Activated T-cell treated with anti-CD3 and anti-CD28 coated beads for 48 hours (primary cell): ENCODE data around the gene FBN1.

Experiments
- DNase-seq: peaks from one replicate; pipeline ENCODE4 v3.0.0-alpha.2; 2020; ENCODE audit warnings: low read depth

The FBN1 gene

GRCh38 chr15:48366584-48367312 is 278.8 kb downstream of the FBN1 start:
- no peak for DNase-seq

GRCh38 chr15:48365575-48365974 is 279.9 kb downstream of the FBN1 start:
- no peak for DNase-seq

GRCh38 chr15:48363474-48363873 is 282.0 kb downstream of the FBN1 start:
- DNase-seq: no peak

GRCh38 chr15:48361685-48362084 is 283.8 kb downstream of the FBN1 start:
- no peak for DNase-seq

- DNase-seq: no peak
Observed at GRCh38 chr15:48360841-48361240, 284.7 kb downstream of the FBN1 start.
